IMR-90 (cell line): ENCODE data around the gene SPPL2C. TPM values are rescaled to one million over a fixed set of nuclear protein-coding genes. Genes with fewer than 3 reads are reported as not detected.

ENCODE experiments used
- ATAC-seq: fragments of 200-7000 bp; cut with Tn5 transposase; 2 replicates; pipeline ENCODE4 v1.9.1; 2020; ENCODE audit warnings: low read depth, mild to moderate bottlenecking, moderate library complexity
- BruUV-seq: library from RNA; stranded (reverse); fragments of 400-500 nt; replicated peaks from 2 replicates; lab custom pipeline; 2021; lab: Mats Ljungman, UMichigan
- CTCF ChIA-PET: fragments of 300-600 bp; formaldehyde crosslinking; extraction: SDS; loops from one replicate; lab custom pipeline; 2021; ENCODE audit warnings: antibody characterized with exemption; lab: Yijun Ruan, JAX
- POLR2A ChIA-PET: fragments of 300-600 bp; sonication (Branson Sonifier 250); formaldehyde crosslinking; loops from one replicate; lab custom pipeline; 2022; ENCODE audit warnings: antibody characterized with exemption; ENCODE audit not compliant: unreplicated experiment; lab: Charles Lee
- DNase-seq: peaks from one replicate; pipeline ENCODE4 v3.0.0; 2013
- H2AFZ ChIP-seq: replicated peaks from 2 replicates; pipeline ENCODE3; 2013; ENCODE audit warnings: low read length, mild to moderate bottlenecking; ENCODE audit not compliant: poor library complexity
- H2AK5ac ChIP-seq: 2 replicates; pipeline ENCODE4 v1.6.1; 2013; ENCODE audit warnings: low read depth, low read length, inconsistent platforms
- H2AK9ac ChIP-seq: replicated peaks from 2 replicates; pipeline ENCODE3; 2013; ENCODE audit warnings: mild to moderate bottlenecking, low read depth, low read length, moderate library complexity; ENCODE audit not compliant: poor library complexity
- H2BK120ac ChIP-seq: 2 replicates; pipeline ENCODE4 v1.6.1; 2013; ENCODE audit warnings: low read depth, low read length, inconsistent platforms
- H2BK15ac ChIP-seq: 3 replicates; pipeline ENCODE4 v1.6.1; 2013; ENCODE audit warnings: low read depth, low read length, inconsistent platforms
- H2BK20ac ChIP-seq: 2 replicates; pipeline ENCODE4 v1.6.1; 2013; ENCODE audit warnings: low read depth, mild to moderate bottlenecking, inconsistent platforms, low read length, moderate library complexity
- H2BK5ac ChIP-seq: 2 replicates; pipeline ENCODE4 v1.6.1; 2013; ENCODE audit warnings: mild to moderate bottlenecking, low read depth, low read length, inconsistent platforms; ENCODE audit not compliant: poor library complexity, severe bottlenecking
- H3K14ac ChIP-seq: replicated peaks from 2 replicates; pipeline ENCODE4 v1.6.1; 2013; ENCODE audit warnings: low read depth, low read length, inconsistent platforms
- H3K18ac ChIP-seq: 2 replicates; pipeline ENCODE4 v1.6.1; 2013; ENCODE audit warnings: low read depth, low read length, control low read depth
- H3K23ac ChIP-seq: 2 replicates; pipeline ENCODE4 v1.6.1; 2013; ENCODE audit warnings: low read depth, low read length, inconsistent platforms
- H3K27ac ChIP-seq: 2 replicates; pipeline ENCODE4 v1.5.1; 2013; ENCODE audit warnings: mild to moderate bottlenecking, control low read depth, low read length; ENCODE audit not compliant: insufficient read depth
- H3K27me3 ChIP-seq: 2 replicates; pipeline ENCODE4 v1.6.1; 2013; ENCODE audit warnings: low read length; ENCODE audit not compliant: control insufficient read depth, insufficient read depth
- H3K36me3 ChIP-seq: 2 replicates; pipeline ENCODE4 v1.6.1; 2013; ENCODE audit warnings: low read length, mixed read lengths; ENCODE audit not compliant: control insufficient read depth, insufficient read depth
- H3K4ac ChIP-seq: 2 replicates; pipeline ENCODE4 v1.6.1; 2013; ENCODE audit warnings: low read depth, low read length, inconsistent platforms
- H3K4me1 ChIP-seq: 2 replicates; pipeline ENCODE4 v1.6.1; 2013; ENCODE audit warnings: low read length, mixed read lengths; ENCODE audit not compliant: control insufficient read depth, insufficient read depth
- H3K4me2 ChIP-seq: 2 replicates; pipeline ENCODE4 v1.6.1; 2013; ENCODE audit warnings: low read depth, mild to moderate bottlenecking, control low read depth, low read length, moderate library complexity
- H3K4me3 ChIP-seq: 2 replicates; pipeline ENCODE4 v1.5.1; 2013; ENCODE audit warnings: low read depth, mild to moderate bottlenecking, control low read depth, low read length, moderate library complexity; ENCODE audit not compliant: insufficient read depth
- H3K56ac ChIP-seq: 2 replicates; pipeline ENCODE4 v1.6.1; 2013; ENCODE audit warnings: low read length, inconsistent platforms; ENCODE audit not compliant: insufficient read depth; ENCODE audit errors: extremely low read depth
- H3K79me1 ChIP-seq, 2 experiments: 2 replicates each; pipeline ENCODE4 v1.6.1; 2013; ENCODE audit warnings: low read length in 2 of 2, inconsistent platforms in 1 of 2, low read depth in 1 of 2
- H3K9ac ChIP-seq: 2 replicates; pipeline ENCODE4 v1.6.1; 2013; ENCODE audit warnings: low read depth, low read length, control low read depth
- H3K9me1 ChIP-seq: 2 replicates; pipeline ENCODE4 v1.6.1; 2013; ENCODE audit warnings: low read length, inconsistent platforms; ENCODE audit not compliant: insufficient read depth
- H3K9me3 ChIP-seq: 2 replicates; pipeline ENCODE4 v1.6.1; 2013; ENCODE audit warnings: low read length; ENCODE audit not compliant: control insufficient read depth, insufficient read depth
- H4K20me1 ChIP-seq: 2 replicates; pipeline ENCODE4 v1.6.1; 2013; ENCODE audit warnings: low read length, inconsistent platforms; ENCODE audit not compliant: insufficient read depth
- H4K5ac ChIP-seq: 2 replicates; pipeline ENCODE4 v1.6.1; 2013; ENCODE audit warnings: mild to moderate bottlenecking, low read depth, low read length, control low read depth
- H4K8ac ChIP-seq, 2 experiments: 2 replicates each; pipeline ENCODE4 v1.6.1; 2013; ENCODE audit warnings: low read depth in 2 of 2, low read length in 2 of 2, control low read depth in 1 of 2, inconsistent platforms in 1 of 2
- H4K91ac ChIP-seq: 2 replicates; pipeline ENCODE4 v1.6.1; 2013; ENCODE audit warnings: low read depth, low read length, inconsistent platforms; ENCODE audit not compliant: insufficient read depth
- BHLHE40 ChIP-seq: fragments of 150-350 bp; IDR thresholded peaks from 2 replicates; pipeline ENCODE4 v1.6.1; 2016; ENCODE audit warnings: mild to moderate bottlenecking, low read depth, low read length
- CEBPB ChIP-seq: IDR thresholded peaks from 2 replicates; pipeline ENCODE4 v1.6.1; 2012; ENCODE audit warnings: low read depth, low read length, improper control_type of control experiment
- CHD1 ChIP-seq: IDR thresholded peaks from 2 replicates; pipeline ENCODE4 v1.6.1; 2012; ENCODE audit warnings: low read depth, low read length, improper control_type of control experiment
- CTCF ChIP-seq: conservative IDR thresholded peaks from 2 replicates; pipeline ENCODE4 v1.5.1; 2012; ENCODE audit warnings: mild to moderate bottlenecking, low read depth, low read length, improper control_type of control experiment
- ELK1 ChIP-seq: fragments of 150-350 bp; IDR thresholded peaks from 2 replicates; pipeline ENCODE4 v1.6.1; 2016; ENCODE audit warnings: low read depth, mild to moderate bottlenecking, low read length, moderate library complexity, borderline replicate concordance
- FOS ChIP-seq: fragments of 150-350 bp; IDR thresholded peaks from 2 replicates; pipeline ENCODE4 v1.6.1; 2016; ENCODE audit warnings: low read depth, low read length
- MAZ ChIP-seq: IDR thresholded peaks from 2 replicates; pipeline ENCODE4 v1.6.1; 2012; ENCODE audit warnings: low read depth, mild to moderate bottlenecking, low read length, improper control_type of control experiment, moderate library complexity, borderline replicate concordance
- MXI1 ChIP-seq: IDR thresholded peaks from 2 replicates; pipeline ENCODE4 v1.6.1; 2012; ENCODE audit warnings: low read depth, mild to moderate bottlenecking, low read length, moderate library complexity, borderline replicate concordance
- NFE2L2 ChIP-seq: fragments of 150-350 bp; IDR thresholded peaks from 2 replicates; pipeline ENCODE4 v1.6.1; 2016; ENCODE audit warnings: low read depth, mild to moderate bottlenecking, low read length
- POLR2A ChIP-seq: IDR thresholded peaks from 2 replicates; pipeline ENCODE4 v1.6.1; 2012; ENCODE audit warnings: mild to moderate bottlenecking, low read depth, low read length
- RAD21 ChIP-seq: IDR thresholded peaks from 2 replicates; pipeline ENCODE4 v1.6.1; 2012; ENCODE audit warnings: low read length, improper control_type of control experiment
- RCOR1 ChIP-seq: IDR thresholded peaks from 2 replicates; pipeline ENCODE4 v1.6.1; 2012; ENCODE audit warnings: mild to moderate bottlenecking, low read length, improper control_type of control experiment; ENCODE audit not compliant: insufficient replicate concordance
- RFX5 ChIP-seq: IDR thresholded peaks from 2 replicates; pipeline ENCODE4 v1.8.0; 2012; ENCODE audit warnings: low read depth, mild to moderate bottlenecking, low read length, moderate library complexity
- SMC3 ChIP-seq: fragments of 150-350 bp; IDR thresholded peaks from 2 replicates; pipeline ENCODE4 v1.6.1; 2016; ENCODE audit warnings: low read depth, mild to moderate bottlenecking, antibody characterized with exemption, low read length, moderate library complexity
- USF2 ChIP-seq: fragments of 150-350 bp; IDR thresholded peaks from 2 replicates; pipeline ENCODE4 v1.6.1; 2017; ENCODE audit warnings: mild to moderate bottlenecking, antibody characterized with exemption, low read length, low read depth
- WGBS, 2 experiments: methylation state at CpG; one replicate each; pipeline versions ENCODE4 v1.1.5 to v1.1.7; 2013; ENCODE audit warnings: missing lambda C conversion rate in 2 of 2; ENCODE audit not compliant: insufficient read length in 1 of 2; ENCODE audit errors: extremely low coverage in 2 of 2; 5-methylcytosine and 5-hydroxymethylcytosine counted together
- dilution Hi-C: fragments of 300-500 bp; cut with HindIII; formaldehyde crosslinking; loops from one replicate; pipeline ENCODE4 v1.14.3; 2018; ENCODE audit warnings: low sequenced_read_pairs; ENCODE audit not compliant: unreplicated experiment
- in situ Hi-C: fragments of 300-500 bp; cut with MboI; formaldehyde crosslinking; loops from 3 replicates; pipeline ENCODE4 v1.14.3; 2019; ENCODE audit warnings: low sequenced_read_pairs, inconsistent platforms, mixed read lengths
- intact Hi-C: fragments of 100-400 bp; cut with micrococcal nuclease; formaldehyde crosslinking; loops from 2 replicates; pipeline ENCODE4 v1.10.0; 2022
- polyA plus RNA-seq, 3 experiments: library from polyadenylated mRNA; depleted of rRNA; stranded (reverse); fragments of >200 nt; gene quantifications; 2 replicates each; pipeline ENCODE4 v1.2.3, GENCODE V29; 2012; ENCODE audit warnings: low replicate concordance in 1 of 3
- total RNA-seq: library from RNA; depleted of rRNA; stranded (reverse); fragments of >200 nt; gene quantifications from 2 replicates; pipeline ENCODE4 v1.2.3, GENCODE V29; 2012

SPPL2C gene
- total and polyA plus RNA-seq, 2 of the 4 experiments (the other 2 are of a cell fraction), result not detected

- Histone ChIP-seq H3K27ac (no peak overlapping the region), H3K18ac (no peak overlapping the region), H3K4me1 (no peaks in the 10 kb centered on the region), H2BK15ac (no peak overlapping the region), H3K9me1 (no peaks in the 10 kb centered on the region), H2BK20ac (no peak overlapping the region), H2BK5ac (no peak overlapping the region), H3K9me3 (no peaks in the 10 kb centered on the region), H2AFZ (no peak overlapping the region), H2BK120ac (no peak overlapping the region), H4K91ac (no peak overlapping the region), H3K14ac (no peak overlapping the region), H4K5ac (no peak overlapping the region), H3K27me3 (peaks cover 29% of the 10 kb centered on the region), H3K4ac (no peak overlapping the region), H2AK5ac (no peak overlapping the region), H4K8ac (no peak overlapping the region), H2AK9ac (no peak overlapping the region), H3K23ac (no peak overlapping the region), H3K36me3 (no peaks in the 10 kb centered on the region), H3K79me1 (no peaks in the 10 kb centered on the region), H3K9ac (no peak overlapping the region), H3K4me2 (no peak overlapping the region), H4K20me1 (no peaks in the 10 kb centered on the region), H3K4me3 (no peak overlapping the region), H3K56ac (no peak overlapping the region)
- intact Hi-C loops, result no loop called here
- POLR2A ChIA-PET, result no interaction called here
- TF ChIP-seq SMC3, result no peak
- no peak for TF ChIP-seq RCOR1
- TF ChIP-seq NFE2L2, result no peak
- no peak for TF ChIP-seq MAZ
- TF ChIP-seq POLR2A, result no peak
- no peak for TF ChIP-seq USF2
- TF ChIP-seq CEBPB, result no peak
- TF ChIP-seq BHLHE40, result no peak
- no peak for TF ChIP-seq RFX5
- TF ChIP-seq CTCF, result no peak
- no peak for TF ChIP-seq CHD1
- TF ChIP-seq RAD21, result no peak
- no peak for TF ChIP-seq ELK1
- no peak for TF ChIP-seq FOS
- no peak for TF ChIP-seq MXI1
- in situ Hi-C loops, result loop anchor here (25.0 kb wide), 1 partner anchor 413 kb away; no protein-coding TSS in a partner anchor
- CTCF ChIA-PET, result no interaction called here
- no peak for DNase-seq
- no peak for ATAC-seq
- BruUV-seq, result no TSS peak
- dilution Hi-C loops, result no loop called here
- no CpG with 5 or more reads among the region's 13 CpGs for WGBS, 2 experiments
Measured at GRCh38 chr17:45824901-45825492, 19.7 kb upstream of the SPPL2C start.
